Frontal cortex (tissue), 4 donors: Measurements from ENCODE around the gene RPL12. TPM values are rescaled to one million over a fixed set of nuclear protein-coding genes. Genes with fewer than 3 reads are reported as not detected.

ENCODE experiments used
- DNase-seq, 2 donors: peaks; one replicate each; pipeline ENCODE4 v3.0.0; 2012; ENCODE audit warnings: low spot score in 2 of 2
- FAIRE-seq: peaks from 2 replicates; lab custom pipeline; 2012; peaks lifted over from hg19 to GRCh38; lab: Jason Lieb, UNC
- small RNA-seq: library from RNA; depleted of rRNA; stranded (forward); fragments of <200 nt; gene quantifications from one replicate; pipeline ENCODE3, GENCODE V24; 2014
- total RNA-seq: library from RNA; depleted of rRNA; stranded (reverse); fragments of >200 nt; gene quantifications from one replicate; pipeline ENCODE4 v1.2.3, GENCODE V29; 2014
- donor health status: control.
- donor health status: control.
- donor health status: control.

RPL12 gene
- total RNA-seq, 1 donor from 2014 or later: 717 TPM

GRCh38 chr9:127411122-127411521 is 40.1 kb downstream of the RPL12 start:
- FAIRE-seq: no peak
- no peak for DNase-seq

- no peak for FAIRE-seq
- DNase-seq: no peak
Measured at GRCh38 chr9:127407492-127407843, 43.7 kb downstream of the RPL12 start.

DNA sequence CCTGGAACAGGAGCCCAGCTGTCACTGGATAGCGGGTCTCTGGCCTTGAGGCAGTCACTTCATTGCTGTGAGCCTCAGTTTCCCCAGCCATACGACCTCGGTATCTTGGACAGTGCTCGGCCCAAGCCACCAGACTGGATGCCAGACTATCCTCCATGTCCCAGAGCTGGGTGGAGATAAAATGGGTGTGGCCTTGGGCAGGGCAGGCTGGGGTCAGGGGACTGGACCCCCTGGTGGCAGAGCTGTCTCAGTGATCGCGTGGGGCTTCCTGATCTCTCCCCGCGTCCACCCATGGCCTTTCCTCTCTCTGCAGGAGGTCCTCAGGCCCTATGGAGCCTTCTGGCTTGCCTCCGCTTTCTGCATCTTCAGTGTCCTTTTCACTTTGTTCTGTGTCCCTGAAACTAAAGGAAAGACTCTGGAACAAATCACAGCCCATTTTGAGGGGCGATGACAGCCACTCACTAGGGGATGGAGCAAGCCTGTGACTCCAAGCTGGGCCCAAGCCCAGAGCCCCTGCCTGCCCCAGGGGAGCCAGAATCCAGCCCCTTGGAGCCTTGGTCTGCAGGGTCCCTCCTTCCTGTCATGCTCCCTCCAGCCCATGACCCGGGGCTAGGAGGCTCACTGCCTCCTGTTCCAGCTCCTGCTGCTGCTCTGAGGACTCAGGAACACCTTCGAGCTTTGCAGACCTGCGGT is 44.3 kb downstream of the RPL12 start:
- no peak for FAIRE-seq

DNA sequence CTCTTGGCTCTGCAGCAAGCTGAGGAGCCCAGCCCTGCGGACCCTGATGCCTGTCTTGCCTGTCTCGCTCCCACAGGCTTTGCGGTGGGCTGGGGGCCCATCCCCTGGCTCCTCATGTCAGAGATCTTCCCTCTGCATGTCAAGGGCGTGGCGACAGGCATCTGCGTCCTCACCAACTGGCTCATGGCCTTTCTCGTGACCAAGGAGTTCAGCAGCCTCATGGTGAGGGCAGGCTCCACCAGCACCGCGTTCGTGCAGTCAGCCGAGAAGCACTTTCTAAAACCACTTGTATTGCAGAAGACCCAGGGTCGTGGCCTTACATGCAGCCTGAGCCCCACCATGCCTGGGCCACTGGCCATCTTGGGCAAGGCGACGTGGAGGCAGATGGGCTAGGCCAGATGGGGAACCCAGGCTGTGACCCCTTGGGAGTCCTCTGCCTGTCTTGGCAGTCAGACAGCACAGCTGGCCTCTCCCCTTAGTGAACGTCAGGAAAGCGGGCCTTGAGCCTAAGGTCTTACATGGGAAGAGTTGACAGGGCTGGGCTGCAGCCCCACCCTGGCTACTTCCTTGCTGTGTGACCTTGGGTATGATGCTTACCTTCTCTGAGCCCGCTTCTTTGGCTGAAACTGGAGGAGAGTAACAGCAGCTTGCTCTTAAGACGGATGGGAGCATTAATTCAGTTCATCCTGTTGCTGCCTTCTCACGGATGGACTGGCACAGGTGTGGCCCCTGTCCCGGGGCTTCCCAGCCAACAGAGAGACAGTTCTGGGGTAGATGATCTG is 45.7 kb downstream of the RPL12 start:
- FAIRE-seq (no peak), DNase-seq (no peak)

More for the DNA sequence above, 44.3 kb downstream of the RPL12 start:
- no peak for DNase-seq

GRCh38 chr9:127404631-127405030 is 46.6 kb downstream of the RPL12 start:
- FAIRE-seq: no peak

DNA sequence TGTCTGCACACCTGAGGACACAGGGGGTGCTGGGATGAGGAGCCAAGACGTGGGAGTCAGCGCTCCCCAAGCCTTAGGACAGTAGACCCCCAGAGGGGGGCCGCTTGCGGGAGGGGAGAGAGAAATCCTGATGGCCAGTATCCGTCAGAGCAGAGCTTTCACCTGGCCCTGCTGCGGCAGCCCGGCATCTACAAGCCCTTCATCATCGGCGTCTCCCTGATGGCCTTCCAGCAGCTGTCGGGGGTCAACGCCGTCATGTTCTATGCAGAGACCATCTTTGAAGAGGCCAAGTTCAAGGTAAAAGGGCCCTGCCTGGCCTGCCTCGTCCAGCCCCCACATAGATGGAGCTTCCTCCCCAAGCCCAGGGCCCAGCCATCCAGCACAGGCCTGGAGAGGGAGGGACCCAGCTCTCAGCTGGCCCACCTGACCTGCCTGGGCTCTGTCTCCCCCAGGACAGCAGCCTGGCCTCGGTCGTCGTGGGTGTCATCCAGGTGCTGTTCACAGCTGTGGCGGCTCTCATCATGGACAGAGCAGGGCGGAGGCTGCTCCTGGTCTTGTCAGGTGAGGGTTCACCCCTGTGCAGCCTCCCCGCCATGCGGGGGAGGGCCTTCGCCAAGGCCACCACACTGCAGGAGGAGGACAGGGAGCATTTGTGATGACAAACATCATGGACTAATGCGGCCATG is 47.6 kb downstream of the RPL12 start:
- FAIRE-seq: no peak
- no peak for DNase-seq

More at GRCh38 chr9:127404631-127405030, 46.6 kb downstream of the RPL12 start:
- DNase-seq: no peak

DNA sequence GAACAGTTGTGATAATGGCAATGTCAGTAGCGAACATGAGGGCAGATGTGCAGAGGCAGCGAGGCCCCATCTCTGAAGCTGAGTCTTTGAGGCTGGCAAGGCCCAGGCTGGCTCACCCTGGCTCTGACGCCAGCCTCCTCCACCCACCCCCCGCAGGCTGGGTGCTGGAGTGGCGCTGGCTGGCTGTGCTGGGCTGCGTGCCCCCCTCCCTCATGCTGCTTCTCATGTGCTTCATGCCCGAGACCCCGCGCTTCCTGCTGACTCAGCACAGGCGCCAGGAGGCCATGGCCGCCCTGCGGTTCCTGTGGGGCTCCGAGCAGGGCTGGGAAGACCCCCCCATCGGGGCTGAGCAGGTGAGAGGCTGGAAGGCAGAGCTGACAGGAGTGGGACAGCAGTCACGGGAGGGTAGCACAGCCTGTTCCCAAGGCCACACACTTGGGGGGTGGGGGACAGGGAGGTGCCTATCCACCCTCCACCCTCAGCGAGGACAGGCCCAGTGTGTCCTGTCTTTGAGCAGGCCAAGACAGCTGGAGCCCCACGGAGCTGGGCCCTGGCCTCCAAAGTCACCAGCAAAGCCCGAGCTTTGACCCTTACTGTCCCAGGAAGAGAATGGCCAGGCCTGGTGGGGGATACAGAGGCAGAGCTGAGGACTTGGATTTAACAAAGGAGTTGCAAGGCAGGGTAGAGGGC is 48.7 kb downstream of the RPL12 start:
- FAIRE-seq (no peak), DNase-seq (no peak)

DNA sequence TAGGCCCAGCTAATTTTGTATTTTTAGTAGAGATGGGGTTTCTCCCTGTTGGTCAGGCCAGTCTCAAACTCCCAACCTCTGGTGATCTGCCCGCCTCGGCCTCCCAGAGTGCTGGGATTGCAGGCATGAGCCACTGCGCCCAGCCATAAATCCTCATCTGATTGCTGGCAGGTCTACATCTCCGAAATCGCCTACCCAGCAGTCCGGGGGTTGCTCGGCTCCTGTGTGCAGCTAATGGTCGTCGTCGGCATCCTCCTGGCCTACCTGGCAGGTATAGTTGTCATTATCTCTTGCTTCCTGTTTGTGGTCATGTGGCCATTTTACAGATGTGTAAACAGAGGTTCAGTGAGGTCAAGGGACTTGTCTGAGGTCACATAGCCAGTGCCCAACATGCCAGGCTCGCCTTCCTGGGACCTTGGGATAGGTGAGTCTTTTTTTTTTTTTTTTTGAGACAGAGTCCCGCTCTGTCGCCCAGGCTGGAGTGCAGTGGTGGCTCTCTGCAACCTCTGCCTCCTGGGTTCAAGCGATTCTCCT is 51.4 kb downstream of the RPL12 start:
- no peak for DNase-seq
- FAIRE-seq: no peak

DNA sequence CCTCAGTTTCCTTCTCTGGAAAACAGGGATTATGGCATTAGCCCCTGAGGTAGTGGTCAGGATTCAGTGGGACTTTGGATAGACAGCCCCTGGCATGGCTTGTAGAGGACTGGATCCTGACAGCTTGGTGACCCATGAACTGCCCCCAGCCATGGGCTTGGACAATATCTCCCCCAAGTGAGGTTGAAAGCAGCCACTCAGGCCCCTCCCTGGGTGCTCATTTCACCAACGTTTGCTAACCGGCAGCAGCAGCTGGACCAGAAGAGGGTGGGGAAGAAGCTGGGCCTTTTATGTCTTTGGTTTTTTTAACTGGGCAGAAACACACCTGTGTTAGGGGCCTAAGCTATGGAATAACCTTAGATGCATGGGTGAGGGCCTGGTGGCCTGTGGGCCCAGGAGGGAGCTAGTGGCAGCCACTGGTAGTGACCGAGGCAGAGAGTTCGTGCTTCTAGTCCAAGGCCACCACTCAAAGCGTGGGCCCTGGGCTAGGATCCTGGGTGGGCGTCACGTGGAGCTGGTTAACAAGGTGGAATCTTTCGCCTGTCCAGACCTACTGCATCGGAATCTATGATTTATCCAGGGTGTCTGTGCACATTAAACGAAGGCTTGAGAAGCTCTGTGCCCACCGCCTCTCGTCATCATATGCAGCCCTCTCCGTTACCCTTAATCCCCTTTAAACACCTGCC is 52.3 kb downstream of the RPL12 start:
- no peak for DNase-seq
- FAIRE-seq: no peak

GRCh38 chr9:127398275-127398647 is 52.9 kb downstream of the RPL12 start:
- no peak for DNase-seq
- FAIRE-seq: no peak

Small RNA genes within 50 kb of the gene (small RNA-seq; reads per million reads assigned to genes)
- gene RF00019: not detected
- gene SNORA65: 56.4 reads per million, percentile 98 among the genes with 10 or more reads in this experiment

Other genes with a start within 250 kb of the RPL12 start
- 59.1 TPM for gene GARNL3, start 186.6 kb downstream of the RPL12 start, total RNA-seq
- 9.0 TPM for gene SLC2A8, start 54.2 kb downstream of the RPL12 start, total RNA-seq
- 12.2 TPM for gene ZNF79, start 27.0 kb downstream of the RPL12 start, total RNA-seq
- 23.6 TPM for gene LRSAM1, start 104 bp upstream of the RPL12 start, total RNA-seq
- 63.2 TPM for gene STXBP1, start 160.9 kb upstream of the RPL12 start, total RNA-seq